ENCODE results near the gene YJEFN3. TPM values are rescaled to one million over a fixed set of nuclear protein-coding genes. Genes with fewer than 3 reads are reported as not detected.

The YJEFN3 gene
- total RNA-seq, 1 experiment from 2014 or later = 0.37 TPM

- peak; percentile 92 for DNase-seq (ENCODE audit: low spot score)
- in situ Hi-C loops (cut with HindIII; ENCODE audit: low sequenced_read_pairs) = no loop called here
Observed at GRCh38 chr19:19515642-19516519, 12.8 kb upstream of the YJEFN3 start, which contains the start of gene NDUFA13. NDUFA13 (plus strand) TSS chr19:19516225; CDS start chr19:19516239, 14 bp downstream.

GRCh38 chr19:19517235-19517619 is 11.5 kb upstream of the YJEFN3 start:
- in situ Hi-C loops (cut with HindIII; ENCODE audit: low sequenced_read_pairs) = no loop called here
- DNase-seq (ENCODE audit: low spot score) = no peak

- DNase-seq (ENCODE audit: low spot score) = no peak
- in situ Hi-C loops (cut with HindIII; ENCODE audit: low sequenced_read_pairs) = no loop called here
Observed at GRCh38 chr19:19520989-19521388, 7.7 kb upstream of the YJEFN3 start.

- in situ Hi-C loops (cut with HindIII; ENCODE audit: low sequenced_read_pairs) = no loop called here
Observed at GRCh38 chr19:19523177-19523576, 5.5 kb upstream of the YJEFN3 start.

GRCh38 chr19:19524053-19524452 is 4.7 kb upstream of the YJEFN3 start:
- in situ Hi-C loops (cut with HindIII; ENCODE audit: low sequenced_read_pairs) = no loop called here

More at GRCh38 chr19:19523177-19523576, 5.5 kb upstream of the YJEFN3 start:
- no peak for DNase-seq (ENCODE audit: low spot score)

GRCh38 chr19:19525611-19526380 is 2.9 kb upstream of the YJEFN3 start:
- in situ Hi-C loops (cut with HindIII; ENCODE audit: low sequenced_read_pairs) = no loop called here
- no peak for DNase-seq (ENCODE audit: low spot score)

More at GRCh38 chr19:19524053-19524452, 4.7 kb upstream of the YJEFN3 start:
- DNase-seq (ENCODE audit: low spot score) = no peak

GRCh38 chr19:19526581-19527370 is 1.9 kb upstream of the YJEFN3 start:
- in situ Hi-C loops (cut with HindIII; ENCODE audit: low sequenced_read_pairs) = no loop called here

GRCh38 chr19:19527371-19527656 is 1.4 kb upstream of the YJEFN3 start:
- DNase-seq (ENCODE audit: low spot score) = no peak
- in situ Hi-C loops (cut with HindIII; ENCODE audit: low sequenced_read_pairs) = no loop called here

More at GRCh38 chr19:19526581-19527370, 1.9 kb upstream of the YJEFN3 start:
- no peak for DNase-seq (ENCODE audit: low spot score)

GRCh38 chr19:19527674-19528625 is 761 bp upstream of the YJEFN3 start:
- DNase-seq (ENCODE audit: low spot score) = no peak
- in situ Hi-C loops (cut with HindIII; ENCODE audit: low sequenced_read_pairs) = no loop called here

- in situ Hi-C loops (cut with HindIII; ENCODE audit: low sequenced_read_pairs) = no loop called here
- no peak for DNase-seq (ENCODE audit: low spot score)
Observed at GRCh38 chr19:19529783-19530422, 1.2 kb downstream of the YJEFN3 start.

- in situ Hi-C loops (cut with HindIII; ENCODE audit: low sequenced_read_pairs) = no loop called here
- DNase-seq (ENCODE audit: low spot score) = no peak
Observed at GRCh38 chr19:19530423-19530804, 1.7 kb downstream of the YJEFN3 start.

GRCh38 chr19:19530889-19531288 is 2.2 kb downstream of the YJEFN3 start:
- in situ Hi-C loops (cut with HindIII; ENCODE audit: low sequenced_read_pairs) = no loop called here
- no peak for DNase-seq (ENCODE audit: low spot score)

GRCh38 chr19:19531951-19532805 is 3.5 kb downstream of the YJEFN3 start:
- in situ Hi-C loops (cut with HindIII; ENCODE audit: low sequenced_read_pairs) = no loop called here
- peak; percentile 75 for DNase-seq (ENCODE audit: low spot score)

- in situ Hi-C loops (cut with HindIII; ENCODE audit: low sequenced_read_pairs) = no loop called here
- DNase-seq (ENCODE audit: low spot score) = no peak
Observed at GRCh38 chr19:19532806-19533701, 4.3 kb downstream of the YJEFN3 start.

- DNase-seq (ENCODE audit: low spot score) = no peak
- in situ Hi-C loops (cut with HindIII; ENCODE audit: low sequenced_read_pairs) = no loop called here
Observed at GRCh38 chr19:19533841-19534240, 5.1 kb downstream of the YJEFN3 start.

GRCh38 chr19:19534556-19535265 is 6.0 kb downstream of the YJEFN3 start:
- in situ Hi-C loops (cut with HindIII; ENCODE audit: low sequenced_read_pairs) = no loop called here
- DNase-seq (ENCODE audit: low spot score) = no peak

Data from G401 (cell line).